GM13976 (cell line): ENCODE data around the gene NR6A1.

ENCODE experiments used
- DNase-seq: peaks from one replicate; pipeline ENCODE4 v3.0.0; 2012; ENCODE audit warnings: low spot score
- CTCF ChIP-seq: IDR thresholded peaks from 2 replicates; pipeline ENCODE4 v1.5.1; 2012; ENCODE audit warnings: borderline replicate concordance, mild to moderate bottlenecking; ENCODE audit not compliant: insufficient read depth; ENCODE audit errors: extremely low read depth, missing control alignments, control extremely low read depth
- in situ Hi-C: fragments of 300-500 bp; cut with MboI; formaldehyde crosslinking; loops from one replicate; pipeline ENCODE4 v1.12.0; 2022; ENCODE audit warnings: low sequenced_read_pairs, mixed read lengths, inconsistent platforms; ENCODE audit not compliant: unreplicated experiment

Gene NR6A1

GRCh38 chr9:124664143-124664542 lies 107.0 kb downstream of the NR6A1 start:
- in situ Hi-C loops: no loop called here
- TF ChIP-seq CTCF: no peak
- DNase-seq: no peak

GRCh38 chr9:124663046-124663961 lies 107.8 kb downstream of the NR6A1 start:
- DNase-seq: no peak
- in situ Hi-C loops: no loop called here
- TF ChIP-seq CTCF: no peak

GRCh38 chr9:124662561-124662960 lies 108.5 kb downstream of the NR6A1 start:
- in situ Hi-C loops: no loop called here
- TF ChIP-seq CTCF: no peak
- DNase-seq: no peak

DNA sequence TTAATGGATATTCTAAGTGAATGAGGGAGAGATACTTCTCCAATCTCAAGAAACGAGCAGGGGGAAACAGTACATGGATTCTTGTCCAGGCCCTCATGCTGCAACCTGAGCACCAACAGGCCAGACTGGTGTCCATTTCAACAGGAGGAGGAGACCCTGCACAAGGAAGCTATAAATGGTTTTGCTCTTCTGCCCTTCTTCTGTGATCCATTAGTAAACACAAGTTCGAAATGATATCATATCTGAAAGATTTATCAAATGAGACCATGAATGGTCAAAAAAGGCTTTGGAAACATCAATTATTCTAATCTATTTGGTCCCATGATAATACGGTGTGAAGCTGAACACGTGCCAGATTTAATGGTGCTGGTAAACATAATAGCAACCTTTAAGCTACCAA lies 109.8 kb downstream of the NR6A1 start:
- no peak for DNase-seq
- in situ Hi-C loops: no loop called here

DNA sequence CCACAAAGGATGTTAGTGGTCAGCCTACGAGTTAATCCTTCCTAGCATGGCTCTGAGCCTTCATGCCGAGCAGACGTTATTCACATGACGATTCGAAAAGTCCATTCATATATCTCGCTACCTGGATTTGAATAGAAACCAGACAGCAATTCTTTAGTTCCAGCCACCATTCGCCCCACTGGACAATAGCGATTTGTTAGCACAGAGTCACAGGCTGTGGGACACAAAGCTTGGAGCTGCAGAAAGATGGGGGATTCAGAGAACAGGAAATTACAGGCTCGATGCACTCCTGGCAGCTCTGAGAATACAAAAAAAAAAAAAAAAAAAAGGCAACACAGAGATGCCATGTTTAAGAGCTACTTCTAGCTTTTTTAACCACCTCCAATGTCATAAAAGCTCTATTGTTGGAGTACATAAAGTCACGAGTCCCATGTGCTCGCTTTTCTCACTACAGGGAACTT lies 110.7 kb downstream of the NR6A1 start:
- TF ChIP-seq CTCF: no peak
- DNase-seq: peak; percentile 15
- in situ Hi-C loops: no loop called here

More for the DNA sequence above, 109.8 kb downstream of the NR6A1 start:
- TF ChIP-seq CTCF: no peak

DNA sequence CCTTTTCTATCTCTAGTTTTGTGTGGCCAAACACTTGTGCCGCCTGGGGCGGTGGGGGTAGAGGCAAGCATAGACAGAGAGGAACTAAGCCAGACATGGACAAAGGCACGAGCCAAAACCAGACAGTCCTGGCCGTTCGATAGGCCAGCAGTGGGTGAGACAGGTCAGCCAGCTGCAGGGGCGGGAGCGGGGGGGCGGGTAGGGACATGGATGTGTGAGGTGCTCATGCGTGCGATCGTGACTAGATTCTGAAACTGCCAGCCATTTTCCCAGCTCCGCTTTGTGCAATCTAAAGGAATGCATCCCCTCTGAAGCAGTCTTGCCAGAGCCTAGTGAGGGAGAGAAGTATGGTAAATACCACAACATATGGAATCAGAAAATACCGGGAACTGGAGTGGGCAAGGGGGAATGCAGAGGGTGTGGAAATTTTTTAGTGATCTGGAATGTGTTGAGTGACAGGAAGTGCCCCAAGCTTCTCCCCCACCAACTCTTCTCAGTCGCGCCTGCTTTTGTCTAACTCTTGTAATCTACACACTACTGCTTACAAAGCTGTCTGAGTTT lies 111.9 kb downstream of the NR6A1 start:
- in situ Hi-C loops: no loop called here
- no peak for TF ChIP-seq CTCF
- DNase-seq: peak; percentile 54
